K562 (cell line): ENCODE data around the gene CYP2C18. TPM values are rescaled to one million over a fixed set of nuclear protein-coding genes. Genes with fewer than 3 reads are reported as not detected.

Experiments
- CBFA2T2 ChIP-seq: fragments of 450-650 bp; conservative IDR thresholded peaks from 2 replicates; pipeline ENCODE4 v1.6.1; 2017; ENCODE audit warnings: mild to moderate bottlenecking
- CHD7 ChIP-seq: fragments of 200-600 bp; sonication (generic); IDR thresholded peaks from one replicate; pipeline ENCODE4 v1.6.1; 2012; ENCODE audit warnings: mild to moderate bottlenecking, low read depth, low read length, inconsistent platforms
- HDAC8 ChIP-seq: fragments of 450-650 bp; IDR thresholded peaks from 2 replicates; pipeline ENCODE4 v1.6.1; 2016; ENCODE audit warnings: mild to moderate bottlenecking, missing genetic modification characterization, moderate library complexity, missing compliant biosample characterization
- MED1 ChIP-seq: sonication (generic); formaldehyde crosslinking; IDR thresholded peaks from 2 replicates; pipeline ENCODE4 v1.8.1; 2023; ENCODE audit warnings: missing genetic modification reagents, borderline replicate concordance
- MEF2D ChIP-seq: conservative IDR thresholded peaks from 2 replicates; pipeline ENCODE4 v1.6.1; 2016; ENCODE audit warnings: low read depth, missing genetic modification characterization, missing compliant biosample characterization
- MEIS2 ChIP-seq: fragments of 450-650 bp; IDR thresholded peaks from 2 replicates; pipeline ENCODE4 v1.6.1; 2014; ENCODE audit warnings: mild to moderate bottlenecking; ENCODE audit not compliant: partially characterized antibody
- MTF1 ChIP-seq: fragments of 250-450 bp; sonication (Bioruptor Pico); IDR thresholded peaks from 2 replicates; pipeline ENCODE4 v1.9.0; 2021; ENCODE audit warnings: moderate library complexity, mild to moderate bottlenecking, inconsistent platforms, borderline replicate concordance
- SIX5 ChIP-seq, 2 experiments: IDR thresholded peaks; 2 replicates each; pipeline ENCODE4 v1.6.1; 2011; ENCODE audit warnings: low read length in 2 of 2, borderline replicate concordance in 1 of 2, low read depth in 1 of 2, mild to moderate bottlenecking in 1 of 2, moderate library complexity in 1 of 2; ENCODE audit not compliant: insufficient read depth in 1 of 2
- TAL1 ChIP-seq: fragments of 450-650 bp; IDR thresholded peaks from 2 replicates; pipeline ENCODE4 v1.6.1; 2016; ENCODE audit warnings: mild to moderate bottlenecking
- polyA plus RNA-seq, 8 experiments: library from polyadenylated mRNA; depleted of rRNA in 4 of 8; stranded (reverse) in 5 of 8; unstranded in 3 of 8; fragments of >200 nt; fragmentation: Nextera tagmentation in 2 of 8; fragmentation: Illumina TruSeq in 1 of 8; extraction: Ambion mirVana in 2 of 8; extraction: Trizol in 1 of 8; gene quantifications; 2 replicates each; pipeline versions ENCODE4 v1.2.1 to v1.2.3, GENCODE V29; 2011 to 2014; ENCODE audit warnings: inconsistent platforms in 1 of 8, missing spikeins in 1 of 8
- total RNA-seq, 7 experiments: library from RNA; depleted of rRNA in 6 of 7; stranded (reverse); fragments of >200 nt in 6 of 7; fragmentation: Illumina TruSeq in 2 of 7; extraction: Trizol in 2 of 7; gene quantifications; 2 replicates each; pipeline versions ENCODE4 v1.2.1 to v1.2.3, GENCODE V29; 2011 to 2021; ENCODE audit warnings: low replicate concordance in 1 of 7
- TF ChIP-seq, protein P1 (sequence below), 2 experiments: fragments of 450-650 bp in 1 of 2; IDR thresholded peaks; 2 replicates each; pipeline ENCODE4 v1.6.1; 2011 to 2017; ENCODE audit warnings: low read depth in 2 of 2, antibody characterized with exemption in 1 of 2, borderline replicate concordance in 1 of 2, low read length in 1 of 2, mild to moderate bottlenecking in 1 of 2, mixed read lengths in 1 of 2; ENCODE audit not compliant: control insufficient read depth in 1 of 2

CYP2C18 gene
- total and polyA plus RNA-seq, 9 of the 15 experiments (the other 6 are each of a cell fraction or from before 2014, with no cell fraction given): not detected

DNA sequence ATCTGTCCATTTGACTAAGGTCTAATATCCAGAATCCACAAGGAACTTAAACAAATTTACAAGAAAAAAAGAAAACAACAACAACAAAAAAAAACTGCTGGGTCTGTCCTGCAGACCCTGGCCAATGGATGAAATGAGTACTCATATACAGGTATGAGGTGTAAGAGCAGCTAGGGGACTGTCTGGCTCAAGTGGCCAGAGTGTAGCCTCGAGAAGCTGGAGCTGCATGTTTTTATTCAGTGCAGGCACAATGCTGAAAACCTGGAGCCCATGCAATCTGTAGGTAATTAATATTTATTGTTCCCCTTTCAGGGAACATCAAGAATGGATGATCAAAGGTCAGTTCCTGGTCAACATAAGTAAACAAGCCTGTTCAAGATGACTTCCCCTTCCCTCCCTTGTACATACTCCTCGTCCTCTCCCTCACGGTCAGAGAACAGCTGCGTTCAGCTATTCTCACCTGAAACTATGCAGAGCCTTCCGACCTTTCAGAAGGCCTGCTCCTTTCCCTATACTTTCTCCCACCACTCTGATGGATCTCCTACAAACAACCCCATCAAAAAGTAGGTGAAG, 94.4 kb downstream of the CYP2C18 start (continued):
- TF ChIP-seq CHD7 (no peak), MEIS2 (no peak), SIX5 (IDR thresholded peaks at IDR 0.05; ENCODE audit: borderline replicate concordance in 1 of 2, insufficient read depth in 1 of 2, low read depth in 1 of 2, low read length in 2 of 2) (no peak), HDAC8 (tag) (no peak), TAL1 (no peak), MEF2D (tag) (no peak), MTF1 (CRISPR knock-in tag) (no peak), CBFA2T2 (no peak), MED1 (CRISPR knock-in tag) (no peak)
- TF ChIP-seq, protein P1, sequence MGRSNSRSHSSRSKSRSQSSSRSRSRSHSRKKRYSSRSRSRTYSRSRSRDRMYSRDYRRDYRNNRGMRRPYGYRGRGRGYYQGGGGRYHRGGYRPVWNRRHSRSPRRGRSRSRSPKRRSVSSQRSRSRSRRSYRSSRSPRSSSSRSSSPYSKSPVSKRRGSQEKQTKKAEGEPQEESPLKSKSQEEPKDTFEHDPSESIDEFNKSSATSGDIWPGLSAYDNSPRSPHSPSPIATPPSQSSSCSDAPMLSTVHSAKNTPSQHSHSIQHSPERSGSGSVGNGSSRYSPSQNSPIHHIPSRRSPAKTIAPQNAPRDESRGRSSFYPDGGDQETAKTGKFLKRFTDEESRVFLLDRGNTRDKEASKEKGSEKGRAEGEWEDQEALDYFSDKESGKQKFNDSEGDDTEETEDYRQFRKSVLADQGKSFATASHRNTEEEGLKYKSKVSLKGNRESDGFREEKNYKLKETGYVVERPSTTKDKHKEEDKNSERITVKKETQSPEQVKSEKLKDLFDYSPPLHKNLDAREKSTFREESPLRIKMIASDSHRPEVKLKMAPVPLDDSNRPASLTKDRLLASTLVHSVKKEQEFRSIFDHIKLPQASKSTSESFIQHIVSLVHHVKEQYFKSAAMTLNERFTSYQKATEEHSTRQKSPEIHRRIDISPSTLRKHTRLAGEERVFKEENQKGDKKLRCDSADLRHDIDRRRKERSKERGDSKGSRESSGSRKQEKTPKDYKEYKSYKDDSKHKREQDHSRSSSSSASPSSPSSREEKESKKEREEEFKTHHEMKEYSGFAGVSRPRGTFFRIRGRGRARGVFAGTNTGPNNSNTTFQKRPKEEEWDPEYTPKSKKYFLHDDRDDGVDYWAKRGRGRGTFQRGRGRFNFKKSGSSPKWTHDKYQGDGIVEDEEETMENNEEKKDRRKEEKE (IDR thresholded peaks at IDR 0.05; ENCODE audit: borderline replicate concordance in 1 of 2, control insufficient read depth in 1 of 2, low read depth in 2 of 2, low read length in 1 of 2): no peak
